ENCODE results near the gene FHL2.

DNA sequence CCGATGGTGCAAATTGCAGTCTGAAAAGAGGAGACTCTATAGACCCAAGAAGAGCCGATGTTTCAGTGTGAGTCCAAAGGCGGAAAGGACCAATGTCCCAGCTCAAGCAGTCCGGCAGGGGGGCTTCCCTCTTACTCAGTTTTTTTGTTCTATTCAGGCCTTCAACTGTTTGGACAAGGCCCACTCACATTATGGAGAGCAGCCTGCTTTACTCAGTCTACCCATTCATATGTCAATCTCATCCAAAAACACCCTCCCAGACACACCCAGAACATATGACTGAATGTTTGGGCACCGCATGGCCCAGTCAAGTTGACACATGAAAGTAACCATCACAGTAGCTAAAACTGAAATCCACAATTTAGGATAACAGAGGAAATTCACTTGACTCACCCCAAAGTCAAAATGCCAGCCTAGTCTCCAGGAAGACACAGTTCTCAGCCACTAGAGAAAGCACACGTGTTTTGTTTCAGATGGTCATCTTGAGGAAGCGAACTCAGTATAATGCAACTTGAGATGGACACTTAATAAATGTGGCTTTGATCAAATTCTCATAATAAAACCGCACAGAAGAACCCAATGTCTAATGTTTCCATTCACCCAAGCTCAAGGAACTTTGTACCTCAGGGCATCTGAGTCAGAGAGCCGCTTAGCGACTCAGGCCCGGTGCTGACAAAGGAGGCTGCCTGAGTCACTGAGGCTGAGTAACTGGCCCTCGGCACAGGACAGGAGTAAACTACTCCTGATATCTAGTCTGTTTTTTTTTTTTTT is 2.4 kb downstream of the FHL2 start:
- TF ChIP-seq, protein P1, sequence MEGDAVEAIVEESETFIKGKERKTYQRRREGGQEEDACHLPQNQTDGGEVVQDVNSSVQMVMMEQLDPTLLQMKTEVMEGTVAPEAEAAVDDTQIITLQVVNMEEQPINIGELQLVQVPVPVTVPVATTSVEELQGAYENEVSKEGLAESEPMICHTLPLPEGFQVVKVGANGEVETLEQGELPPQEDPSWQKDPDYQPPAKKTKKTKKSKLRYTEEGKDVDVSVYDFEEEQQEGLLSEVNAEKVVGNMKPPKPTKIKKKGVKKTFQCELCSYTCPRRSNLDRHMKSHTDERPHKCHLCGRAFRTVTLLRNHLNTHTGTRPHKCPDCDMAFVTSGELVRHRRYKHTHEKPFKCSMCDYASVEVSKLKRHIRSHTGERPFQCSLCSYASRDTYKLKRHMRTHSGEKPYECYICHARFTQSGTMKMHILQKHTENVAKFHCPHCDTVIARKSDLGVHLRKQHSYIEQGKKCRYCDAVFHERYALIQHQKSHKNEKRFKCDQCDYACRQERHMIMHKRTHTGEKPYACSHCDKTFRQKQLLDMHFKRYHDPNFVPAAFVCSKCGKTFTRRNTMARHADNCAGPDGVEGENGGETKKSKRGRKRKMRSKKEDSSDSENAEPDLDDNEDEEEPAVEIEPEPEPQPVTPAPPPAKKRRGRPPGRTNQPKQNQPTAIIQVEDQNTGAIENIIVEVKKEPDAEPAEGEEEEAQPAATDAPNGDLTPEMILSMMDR (conservative IDR thresholded peaks at IDR 0.05): no peak
- TF ChIP-seq EZH2 (IDR thresholded peaks at IDR 0.05; ENCODE audit: low read depth): no peak
